Fibroblast of lung (primary cell): Measurements from ENCODE around the gene KEL. TPM values are rescaled to one million over a fixed set of nuclear protein-coding genes. Genes with fewer than 3 reads are reported as not detected.

Experiments
- DNase-seq, 2 donors: peaks; one replicate each; pipeline versions ENCODE4 v3.0.0 to v3.0.0-alpha.2; 2010; ENCODE audit warnings: low read depth in 2 of 2
- H2AFZ ChIP-seq: 2 replicates; pipeline ENCODE4 v1.5.1; 2012; ENCODE audit warnings: low read length, control low read depth, inconsistent platforms
- H3K27ac ChIP-seq: 2 replicates; pipeline ENCODE4 v1.5.1; 2011; ENCODE audit warnings: low read length, control low read depth; ENCODE audit not compliant: insufficient read depth
- H3K27me3 ChIP-seq: 2 replicates; pipeline ENCODE4 v1.5.1; 2011; ENCODE audit warnings: mild to moderate bottlenecking, low read length; ENCODE audit not compliant: control insufficient read depth, insufficient read depth
- H3K36me3 ChIP-seq: 2 replicates; pipeline ENCODE4 v1.5.1; 2011; ENCODE audit warnings: low read length; ENCODE audit not compliant: control insufficient read depth, insufficient read depth
- H3K4me1 ChIP-seq: 2 replicates; pipeline ENCODE4 v1.5.1; 2011; ENCODE audit warnings: low read length; ENCODE audit not compliant: control insufficient read depth, insufficient read depth; ENCODE audit errors: extremely low read depth
- H3K4me2 ChIP-seq: 2 replicates; pipeline ENCODE4 v1.5.1; 2011; ENCODE audit warnings: low read length, control low read depth; ENCODE audit not compliant: insufficient read depth; ENCODE audit errors: extremely low read depth
- H3K4me3 ChIP-seq, 4 experiments: fragments of 200-600 bp in 1 of 4; sonication (generic) in 1 of 4; replicated peaks in 1 of 4; 2 replicates each; pipeline ENCODE4 v1.5.1; 2011 to 2016; ENCODE audit warnings: low read length in 4 of 4, low read depth in 3 of 4, mild to moderate bottlenecking in 3 of 4, control low read depth in 2 of 4, inconsistent platforms in 1 of 4, mixed read lengths in 1 of 4; ENCODE audit not compliant: insufficient read depth in 1 of 4; ENCODE audit errors: control extremely low read depth in 1 of 4
- H3K79me2 ChIP-seq: 2 replicates; pipeline ENCODE4 v1.5.1; 2012; ENCODE audit warnings: mild to moderate bottlenecking, low read length, inconsistent platforms; ENCODE audit not compliant: control insufficient read depth, insufficient read depth
- H3K9ac ChIP-seq: 2 replicates; pipeline ENCODE4 v1.5.1; 2011; ENCODE audit warnings: mild to moderate bottlenecking, low read length, control low read depth; ENCODE audit not compliant: insufficient read depth
- H3K9me3 ChIP-seq: 2 replicates; pipeline ENCODE4 v1.5.1; 2012; ENCODE audit warnings: low read depth, low read length; ENCODE audit not compliant: control insufficient read depth, insufficient read depth
- H4K20me1 ChIP-seq: 2 replicates; pipeline ENCODE4 v1.5.1; 2011; ENCODE audit warnings: low read length; ENCODE audit not compliant: control insufficient read depth, insufficient read depth; ENCODE audit errors: extremely low read depth
- EZH2 ChIP-seq: IDR thresholded peaks from 2 replicates; pipeline ENCODE4 v1.5.1; 2012; ENCODE audit warnings: low read length, control low read depth, mild to moderate bottlenecking; ENCODE audit errors: missing control alignments
- polyA plus RNA-seq, 2 donors: library from polyadenylated mRNA; depleted of rRNA in 1 of 2; stranded (reverse) in 1 of 2; unstranded in 1 of 2; fragments of >200 nt; gene quantifications; 2 replicates each; pipeline ENCODE4 v1.2.1, GENCODE V29; 2011 to 2012; ENCODE audit warnings: missing spikeins in 1 of 2
- total RNA-seq: library from RNA; depleted of rRNA; stranded (reverse); fragments of >200 nt; gene quantifications from 2 replicates; pipeline ENCODE4 v1.2.1, GENCODE V29; 2014
- TF ChIP-seq, protein P1 (sequence below), 2 donors: IDR thresholded peaks in 1 of 2; conservative IDR thresholded peaks in 1 of 2; 1 replicate in 1 of 2; 2 replicates in 1 of 2; pipeline ENCODE4 v1.5.1; 2011 to 2012; ENCODE audit warnings: low read length in 2 of 2, control low read depth in 1 of 2, inconsistent platforms in 1 of 2, low read depth in 1 of 2, mild to moderate bottlenecking in 1 of 2

KEL gene
- total and polyA plus RNA-seq, 2 donors (not counting 1 experiment from before 2014, with no cell fraction given), result 0.05 TPM; not detected in 1

- Histone ChIP-seq H3K4me2 (no peak overlapping the region), H3K9me3 (no peaks in the 10 kb centered on the region), H3K36me3 (no peaks in the 10 kb centered on the region), H4K20me1 (no peaks in the 10 kb centered on the region), H3K4me3 (no peak overlapping the region), H3K27me3 (no peaks in the 10 kb centered on the region), H3K9ac (no peak overlapping the region), H3K27ac (no peak overlapping the region), H3K4me1 (no peaks in the 10 kb centered on the region), H3K79me2 (no peaks in the 10 kb centered on the region), H2AFZ (no peak overlapping the region)
- DNase-seq, result no peak
- TF ChIP-seq EZH2, result no peak
- TF ChIP-seq, protein P1, sequence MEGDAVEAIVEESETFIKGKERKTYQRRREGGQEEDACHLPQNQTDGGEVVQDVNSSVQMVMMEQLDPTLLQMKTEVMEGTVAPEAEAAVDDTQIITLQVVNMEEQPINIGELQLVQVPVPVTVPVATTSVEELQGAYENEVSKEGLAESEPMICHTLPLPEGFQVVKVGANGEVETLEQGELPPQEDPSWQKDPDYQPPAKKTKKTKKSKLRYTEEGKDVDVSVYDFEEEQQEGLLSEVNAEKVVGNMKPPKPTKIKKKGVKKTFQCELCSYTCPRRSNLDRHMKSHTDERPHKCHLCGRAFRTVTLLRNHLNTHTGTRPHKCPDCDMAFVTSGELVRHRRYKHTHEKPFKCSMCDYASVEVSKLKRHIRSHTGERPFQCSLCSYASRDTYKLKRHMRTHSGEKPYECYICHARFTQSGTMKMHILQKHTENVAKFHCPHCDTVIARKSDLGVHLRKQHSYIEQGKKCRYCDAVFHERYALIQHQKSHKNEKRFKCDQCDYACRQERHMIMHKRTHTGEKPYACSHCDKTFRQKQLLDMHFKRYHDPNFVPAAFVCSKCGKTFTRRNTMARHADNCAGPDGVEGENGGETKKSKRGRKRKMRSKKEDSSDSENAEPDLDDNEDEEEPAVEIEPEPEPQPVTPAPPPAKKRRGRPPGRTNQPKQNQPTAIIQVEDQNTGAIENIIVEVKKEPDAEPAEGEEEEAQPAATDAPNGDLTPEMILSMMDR (conservative IDR thresholded peaks at IDR 0.05 in 1 of 2, IDR thresholded peaks at IDR 0.05 in 1 of 2; ENCODE audit: low read depth in 1 of 2, low read length in 2 of 2), result no peak
These were observed 55.5 kb downstream of the KEL start for GRCh38 chr7:142906643-142907042.

GRCh38 chr7:142905759-142906158 lies 56.4 kb downstream of the KEL start:
- no peaks in the 10 kb centered on the region for H3K4me1 ChIP-seq
- no peak overlapping the region for H3K27ac ChIP-seq
- H3K36me3 ChIP-seq, result no peaks in the 10 kb centered on the region
- no peak overlapping the region for H3K4me3 ChIP-seq
- no peaks in the 10 kb centered on the region for H3K27me3 ChIP-seq
- no peak overlapping the region for H3K9ac ChIP-seq
- H3K4me2 ChIP-seq, result no peak overlapping the region
- TF ChIP-seq, protein P1 (conservative IDR thresholded peaks at IDR 0.05 in 1 of 2, IDR thresholded peaks at IDR 0.05 in 1 of 2; ENCODE audit: low read depth in 1 of 2, low read length in 2 of 2), result no peak
- no peak for TF ChIP-seq EZH2
- no peaks in the 10 kb centered on the region for H3K79me2 ChIP-seq
- no peaks in the 10 kb centered on the region for H3K9me3 ChIP-seq
- no peak overlapping the region for H2AFZ ChIP-seq
- H4K20me1 ChIP-seq, result no peaks in the 10 kb centered on the region
- no peak for DNase-seq

DNA sequence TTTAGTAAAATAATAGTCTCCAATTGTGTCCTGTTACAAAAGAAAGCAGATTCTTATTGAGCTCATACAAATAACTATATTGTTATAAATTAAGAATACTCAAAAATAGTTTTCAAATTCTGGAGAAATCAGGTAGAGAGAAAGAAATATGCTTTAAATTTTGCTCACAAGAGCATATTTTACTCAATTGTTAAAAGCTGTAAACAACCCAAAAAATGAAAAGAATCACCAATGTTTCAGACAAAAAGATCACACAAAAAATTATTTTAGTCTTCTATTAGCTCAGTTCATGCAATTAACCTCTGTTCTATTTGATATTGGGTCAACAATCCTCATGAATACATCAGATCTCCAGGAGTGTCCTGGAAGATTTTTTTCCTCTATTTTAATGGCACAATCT lies 58.0 kb downstream of the KEL start:
- H3K4me1 ChIP-seq, result no peaks in the 10 kb centered on the region
- no peaks in the 10 kb centered on the region for H3K79me2 ChIP-seq
- H3K27ac ChIP-seq, result no peak overlapping the region
- H3K27me3 ChIP-seq, result no peaks in the 10 kb centered on the region
- H3K4me3 ChIP-seq, result no peak overlapping the region
- H4K20me1 ChIP-seq, result no peaks in the 10 kb centered on the region
- DNase-seq, result no peak
- TF ChIP-seq, protein P1 (conservative IDR thresholded peaks at IDR 0.05 in 1 of 2, IDR thresholded peaks at IDR 0.05 in 1 of 2; ENCODE audit: low read depth in 1 of 2, low read length in 2 of 2), result no peak
- TF ChIP-seq EZH2, result no peak
- no peak overlapping the region for H3K4me2 ChIP-seq
- no peaks in the 10 kb centered on the region for H3K9me3 ChIP-seq
- no peak overlapping the region for H3K9ac ChIP-seq
- no peak overlapping the region for H2AFZ ChIP-seq
- H3K36me3 ChIP-seq, result no peaks in the 10 kb centered on the region
